ENCODE measurements around the gene OCA2. TPM values are rescaled to one million over a fixed set of nuclear protein-coding genes. Genes with fewer than 3 reads are reported as not detected.

Gene OCA2
- total RNA-seq, 1 experiment from 2014 or later, result 0.09 TPM

DNA sequence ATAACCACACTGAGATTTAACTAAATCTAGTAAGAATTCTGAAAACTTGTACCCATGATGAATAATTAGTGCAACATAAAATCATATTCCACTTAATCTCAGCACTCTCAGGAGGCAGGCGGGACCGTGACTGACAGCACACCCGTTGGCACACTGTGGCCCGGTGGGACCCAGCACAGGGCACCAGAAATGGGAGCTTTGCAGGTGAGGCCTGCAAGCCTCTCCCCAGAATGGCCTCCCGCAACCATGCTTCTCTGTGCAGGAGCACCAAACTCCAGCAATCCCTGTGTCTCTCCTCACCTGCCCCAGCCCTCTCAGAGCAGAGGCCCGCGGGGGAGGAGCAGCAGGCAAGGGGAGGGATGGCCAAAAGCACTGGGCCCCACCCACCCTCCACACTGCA lies 31.5 kb upstream of the OCA2 start:
- ChIA-PET POLR2A (ENCODE audit: low non-redundant PET) (no interaction called here), CTCF (no interaction called here)
- H3K27me3 ChIP-seq (replicated peaks; ENCODE audit: insufficient read depth, low read depth, low read length, poor library complexity), result no peaks in the 10 kb centered on the region
- TF ChIP-seq, protein P1, sequence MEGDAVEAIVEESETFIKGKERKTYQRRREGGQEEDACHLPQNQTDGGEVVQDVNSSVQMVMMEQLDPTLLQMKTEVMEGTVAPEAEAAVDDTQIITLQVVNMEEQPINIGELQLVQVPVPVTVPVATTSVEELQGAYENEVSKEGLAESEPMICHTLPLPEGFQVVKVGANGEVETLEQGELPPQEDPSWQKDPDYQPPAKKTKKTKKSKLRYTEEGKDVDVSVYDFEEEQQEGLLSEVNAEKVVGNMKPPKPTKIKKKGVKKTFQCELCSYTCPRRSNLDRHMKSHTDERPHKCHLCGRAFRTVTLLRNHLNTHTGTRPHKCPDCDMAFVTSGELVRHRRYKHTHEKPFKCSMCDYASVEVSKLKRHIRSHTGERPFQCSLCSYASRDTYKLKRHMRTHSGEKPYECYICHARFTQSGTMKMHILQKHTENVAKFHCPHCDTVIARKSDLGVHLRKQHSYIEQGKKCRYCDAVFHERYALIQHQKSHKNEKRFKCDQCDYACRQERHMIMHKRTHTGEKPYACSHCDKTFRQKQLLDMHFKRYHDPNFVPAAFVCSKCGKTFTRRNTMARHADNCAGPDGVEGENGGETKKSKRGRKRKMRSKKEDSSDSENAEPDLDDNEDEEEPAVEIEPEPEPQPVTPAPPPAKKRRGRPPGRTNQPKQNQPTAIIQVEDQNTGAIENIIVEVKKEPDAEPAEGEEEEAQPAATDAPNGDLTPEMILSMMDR (conservative IDR thresholded peaks at IDR 0.05; ENCODE audit: low read depth, low read length), result no peak
- no peak for TF ChIP-seq EZH2 (IDR thresholded peaks at IDR 0.05; ENCODE audit: borderline replicate concordance, low read depth, low read length, poor library complexity, severe bottlenecking)
- H3K9me3 ChIP-seq (ENCODE audit: low read depth, low read length, poor library complexity, severe bottlenecking), result no peaks in the 10 kb centered on the region
- peaks cover 13% of the 10 kb centered on the region for H3K36me3 ChIP-seq (ENCODE audit: insufficient read depth, low read length, poor library complexity, severe bottlenecking)
- intact Hi-C loops (cut with micrococcal nuclease; ENCODE audit: unreplicated experiment), result no loop called here
- no TSS peak for BruUV-seq (replicated peaks)
- DNase-seq (ENCODE audit: low spot score), result no peak
- H3K4me3 ChIP-seq (ENCODE audit: low read depth, low read length, poor library complexity, severe bottlenecking), result no peak overlapping the region
- no peak overlapping the region for H3K27ac ChIP-seq (ENCODE audit: low read depth, low read length, poor library complexity, severe bottlenecking)
- H3K4me1 ChIP-seq (ENCODE audit: insufficient read depth, low read length, poor library complexity, severe bottlenecking), result no peaks in the 10 kb centered on the region

DNA sequence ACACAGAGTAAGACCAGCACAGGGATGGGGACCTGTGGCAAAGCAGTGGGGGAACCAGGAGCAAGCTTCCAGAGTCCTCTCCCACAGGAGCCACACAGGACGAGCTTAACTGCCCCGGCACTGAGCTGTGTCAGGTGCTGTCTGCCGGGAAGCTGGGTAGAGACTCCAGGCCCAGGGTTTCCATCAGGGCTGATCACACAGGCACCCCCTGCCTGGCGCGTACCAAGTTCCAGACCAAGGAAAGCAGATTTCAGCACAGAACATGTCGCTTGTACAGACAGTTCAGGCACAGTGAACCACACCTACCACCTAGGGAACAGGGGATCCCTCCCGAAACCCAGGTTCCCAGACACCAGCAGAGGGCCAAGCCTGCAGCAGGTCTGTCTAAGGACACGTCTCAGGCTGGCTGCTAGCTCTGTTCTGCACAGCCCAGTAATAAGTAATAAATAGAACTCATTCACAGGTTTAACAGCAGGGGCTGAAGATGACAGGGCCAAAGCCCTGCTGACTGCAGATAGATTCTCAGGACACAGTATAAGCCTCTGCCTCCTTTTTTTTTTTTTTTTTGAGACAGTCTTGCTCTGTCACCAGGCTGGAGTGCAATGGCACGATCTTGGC lies 30.2 kb upstream of the OCA2 start:
- intact Hi-C loops (cut with micrococcal nuclease; ENCODE audit: unreplicated experiment), result no loop called here
- no TSS peak for BruUV-seq (replicated peaks)
- H3K4me1 ChIP-seq (ENCODE audit: insufficient read depth, low read length, poor library complexity, severe bottlenecking), result no peaks in the 10 kb centered on the region
- no peak for DNase-seq (ENCODE audit: low spot score)
- no peaks in the 10 kb centered on the region for H3K27me3 ChIP-seq (replicated peaks; ENCODE audit: insufficient read depth, low read depth, low read length, poor library complexity)
- POLR2A ChIA-PET (ENCODE audit: low non-redundant PET), result no interaction called here
- TF ChIP-seq, protein P1 (conservative IDR thresholded peaks at IDR 0.05; ENCODE audit: low read depth, low read length), result no peak
- TF ChIP-seq EZH2 (IDR thresholded peaks at IDR 0.05; ENCODE audit: borderline replicate concordance, low read depth, low read length, poor library complexity, severe bottlenecking), result no peak
- CTCF ChIA-PET, result no interaction called here
- H3K36me3 ChIP-seq (ENCODE audit: insufficient read depth, low read length, poor library complexity, severe bottlenecking), result peaks cover 13% of the 10 kb centered on the region
- H3K9me3 ChIP-seq (ENCODE audit: low read depth, low read length, poor library complexity, severe bottlenecking), result no peaks in the 10 kb centered on the region
- H3K27ac ChIP-seq (ENCODE audit: low read depth, low read length, poor library complexity, severe bottlenecking), result no peak overlapping the region
- H3K4me3 ChIP-seq (ENCODE audit: low read depth, low read length, poor library complexity, severe bottlenecking), result no peak overlapping the region

DNA sequence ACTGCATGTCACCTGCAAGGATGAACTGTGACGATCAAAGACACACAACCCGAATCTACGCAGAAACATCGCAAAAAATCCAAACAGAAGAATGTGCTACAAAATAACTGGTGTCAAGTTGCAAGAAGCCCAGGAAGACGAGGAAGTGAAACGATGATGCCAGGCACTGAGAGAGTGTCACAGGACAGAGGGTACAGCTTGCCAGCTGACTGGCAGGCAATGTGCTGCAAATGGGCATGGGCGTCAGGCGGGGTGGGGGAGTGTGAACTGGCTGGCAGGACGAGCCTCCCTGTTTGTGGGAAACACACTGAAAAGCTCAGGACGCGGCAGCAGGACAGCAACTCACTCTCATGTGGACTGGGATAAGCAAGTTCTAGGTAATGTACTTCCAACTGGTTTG lies 28.9 kb upstream of the OCA2 start:
- TF ChIP-seq, protein P1 (conservative IDR thresholded peaks at IDR 0.05; ENCODE audit: low read depth, low read length), result no peak
- no peak for TF ChIP-seq EZH2 (IDR thresholded peaks at IDR 0.05; ENCODE audit: borderline replicate concordance, low read depth, low read length, poor library complexity, severe bottlenecking)
- ChIA-PET CTCF (no interaction called here), POLR2A (ENCODE audit: low non-redundant PET) (no interaction called here)
- H3K27ac ChIP-seq (ENCODE audit: low read depth, low read length, poor library complexity, severe bottlenecking), result no peak overlapping the region
- BruUV-seq (replicated peaks), result no TSS peak
- H3K4me1 ChIP-seq (ENCODE audit: insufficient read depth, low read length, poor library complexity, severe bottlenecking), result no peaks in the 10 kb centered on the region
- H3K4me3 ChIP-seq (ENCODE audit: low read depth, low read length, poor library complexity, severe bottlenecking), result no peak overlapping the region
- H3K36me3 ChIP-seq (ENCODE audit: insufficient read depth, low read length, poor library complexity, severe bottlenecking), result peaks cover 15% of the 10 kb centered on the region
- no peak for DNase-seq (ENCODE audit: low spot score)
- no peaks in the 10 kb centered on the region for H3K9me3 ChIP-seq (ENCODE audit: low read depth, low read length, poor library complexity, severe bottlenecking)
- intact Hi-C loops (cut with micrococcal nuclease; ENCODE audit: unreplicated experiment), result no loop called here
- H3K27me3 ChIP-seq (replicated peaks; ENCODE audit: insufficient read depth, low read depth, low read length, poor library complexity), result no peaks in the 10 kb centered on the region
